Type B pancreatic cell (in vitro differentiated cells): ENCODE results near the gene RFTN2. TPM values are rescaled to one million over a fixed set of nuclear protein-coding genes. Genes with fewer than 3 reads are reported as not detected.

ENCODE experiments used
- DNase-seq: peaks from one replicate; pipeline ENCODE4 v3.0.0; 2021; ENCODE audit warnings: mixed read lengths; ENCODE audit not compliant: unreplicated experiment; ENCODE audit errors: extremely low spot score
- H3K27ac Mint-ChIP-seq: 2 replicates; pipeline ENCODE4 v1.8.0; 2021; ENCODE audit warnings: mild to moderate bottlenecking, mixed read lengths
- H3K27me3 Mint-ChIP-seq: 2 replicates; pipeline ENCODE4 v1.8.0; 2021; ENCODE audit warnings: mixed read lengths
- H3K36me3 Mint-ChIP-seq: 2 replicates; pipeline ENCODE4 v1.8.0; 2021; ENCODE audit warnings: mixed read lengths
- H3K4me1 Mint-ChIP-seq: one replicate; pipeline ENCODE4 v1.8.0; 2021; ENCODE audit warnings: mixed read lengths; ENCODE audit not compliant: unreplicated experiment
- H3K4me3 Mint-ChIP-seq: 2 replicates; pipeline ENCODE4 v1.8.0; 2021; ENCODE audit warnings: mild to moderate bottlenecking, mixed read lengths
- H3K9me3 Mint-ChIP-seq: 2 replicates; pipeline ENCODE4 v1.8.0; 2021; ENCODE audit warnings: mixed read lengths
- CTCF ChIP-seq: fragments of 200-600 bp; sonication (generic); conservative IDR thresholded peaks from 2 replicates; pipeline ENCODE4 v1.5.0; 2021; ENCODE audit warnings: antibody characterized with exemption, mild to moderate bottlenecking
- total RNA-seq: library from RNA; stranded (reverse); gene quantifications from 2 replicates; pipeline ENCODE4 v1.2.1, GENCODE V29; 2021; ENCODE audit warnings: low replicate concordance

Gene RFTN2
- total RNA-seq, 1 donor from 2014 or later = 14.9 TPM

DNA sequence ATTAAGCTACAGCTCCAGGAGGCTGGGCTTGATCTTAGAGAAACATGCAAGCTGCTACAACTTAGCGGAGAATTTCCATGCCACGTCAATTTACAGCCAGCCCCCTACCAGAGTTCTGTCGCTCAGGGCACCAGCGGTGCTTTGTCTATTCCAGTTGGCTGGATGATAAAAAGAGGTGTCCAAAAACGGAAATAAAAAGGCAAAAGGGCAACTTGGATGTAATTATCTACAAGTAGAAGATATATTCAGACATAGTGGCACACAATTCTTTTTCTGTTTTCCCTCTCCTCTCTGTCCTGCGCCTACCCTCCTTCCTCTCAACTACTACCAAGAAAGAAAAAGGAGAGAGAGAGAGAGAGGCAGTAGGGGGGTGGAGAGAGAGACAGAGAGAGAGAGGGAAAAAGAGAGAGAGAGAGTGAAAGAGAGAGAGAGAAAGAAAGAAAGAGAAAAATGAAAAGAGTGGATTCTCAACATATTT, 363 bp upstream of the RFTN2 start:
- TF ChIP-seq CTCF = no peak
- peak overlapping the region; percentile 37 for H3K27ac Mint-ChIP-seq
- no peak for DNase-seq
- peaks cover 4% of the 10 kb centered on the region for H3K9me3 Mint-ChIP-seq
- peaks cover 5% of the 10 kb centered on the region for H3K4me1 Mint-ChIP-seq
- peaks cover 4% of the 10 kb centered on the region for H3K27me3 Mint-ChIP-seq
- peaks cover 10% of the 10 kb centered on the region for H3K36me3 Mint-ChIP-seq
- H3K4me3 Mint-ChIP-seq = peak overlapping the region; percentile 84

GRCh38 chr2:197674591-197674990, 796 bp downstream of the RFTN2 start:
- H3K27ac Mint-ChIP-seq = no peak overlapping the region
- H3K36me3 Mint-ChIP-seq = peaks cover 18% of the 10 kb centered on the region
- peaks cover 4% of the 10 kb centered on the region for H3K27me3 Mint-ChIP-seq
- H3K4me1 Mint-ChIP-seq = peaks cover 5% of the 10 kb centered on the region
- DNase-seq = no peak
- peak overlapping the region; percentile 84 for H3K4me3 Mint-ChIP-seq
- TF ChIP-seq CTCF = no peak
- peaks cover 6% of the 10 kb centered on the region for H3K9me3 Mint-ChIP-seq

DNA sequence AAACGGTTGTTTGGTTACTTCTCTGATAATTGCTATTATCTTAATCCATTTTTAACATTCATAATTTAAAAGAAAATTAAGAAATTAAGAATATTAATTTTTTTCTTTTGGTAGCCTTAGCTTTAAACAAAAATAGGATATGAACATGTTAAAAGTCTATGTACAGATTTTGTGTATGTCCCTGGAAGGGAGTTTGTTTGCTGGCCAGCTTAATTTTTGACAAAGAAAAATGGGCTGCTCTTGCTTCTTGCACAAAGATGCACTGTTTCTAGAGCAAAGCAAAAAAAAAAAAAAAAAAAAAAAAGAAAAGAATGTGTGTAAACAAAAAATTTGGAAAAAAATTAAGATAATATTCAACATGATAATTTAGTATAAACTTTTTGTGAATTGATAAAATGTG, 1.3 kb downstream of the RFTN2 start:
- peak overlapping the region; percentile 56 for H3K4me3 Mint-ChIP-seq
- H3K9me3 Mint-ChIP-seq = peaks cover 6% of the 10 kb centered on the region
- H3K27ac Mint-ChIP-seq = no peak overlapping the region
- no peak for DNase-seq
- peaks cover 5% of the 10 kb centered on the region for H3K4me1 Mint-ChIP-seq
- H3K36me3 Mint-ChIP-seq = peaks cover 19% of the 10 kb centered on the region
- no peak for TF ChIP-seq CTCF
- peaks cover 4% of the 10 kb centered on the region for H3K27me3 Mint-ChIP-seq

GRCh38 chr2:197673606-197674005, 1.8 kb downstream of the RFTN2 start:
- peak overlapping the region; percentile 79 for H3K4me3 Mint-ChIP-seq
- H3K27ac Mint-ChIP-seq = peak overlapping the region; percentile 3
- H3K4me1 Mint-ChIP-seq = peaks cover 5% of the 10 kb centered on the region
- H3K9me3 Mint-ChIP-seq = peaks cover 6% of the 10 kb centered on the region
- DNase-seq = no peak
- TF ChIP-seq CTCF = no peak
- H3K36me3 Mint-ChIP-seq = peaks cover 22% of the 10 kb centered on the region
- peaks cover 4% of the 10 kb centered on the region for H3K27me3 Mint-ChIP-seq

- no peak for TF ChIP-seq CTCF
- Mint-ChIP-seq H3K9me3 (peaks cover 6% of the 10 kb centered on the region), H3K4me3 (peak overlapping the region; percentile 79), H3K36me3 (peaks cover 22% of the 10 kb centered on the region), H3K27me3 (peaks cover 4% of the 10 kb centered on the region), H3K27ac (peak overlapping the region; percentile 3), H3K4me1 (peaks cover 5% of the 10 kb centered on the region)
- no peak for DNase-seq
These were observed 2.3 kb downstream of the RFTN2 start for GRCh38 chr2:197673106-197673505.
